Activated T-cell treated with anti-CD3 and anti-CD28 coated beads for 24 hours (primary cell): ENCODE results near the gene OR2V1.
A peak's percentile ranks its signal among the peaks of the same experiment; 100 is the strongest.
"Not testable (repeated sequence)": the region's sequence is repeated elsewhere in the genome, so short reads cannot be mapped to it uniquely, and the experiment has no call there.

Experiments used
- DNase-seq: peaks from one replicate; pipeline ENCODE4 v3.0.0-alpha.2; 2020; ENCODE audit warnings: low read depth

The OR2V1 gene

DNA sequence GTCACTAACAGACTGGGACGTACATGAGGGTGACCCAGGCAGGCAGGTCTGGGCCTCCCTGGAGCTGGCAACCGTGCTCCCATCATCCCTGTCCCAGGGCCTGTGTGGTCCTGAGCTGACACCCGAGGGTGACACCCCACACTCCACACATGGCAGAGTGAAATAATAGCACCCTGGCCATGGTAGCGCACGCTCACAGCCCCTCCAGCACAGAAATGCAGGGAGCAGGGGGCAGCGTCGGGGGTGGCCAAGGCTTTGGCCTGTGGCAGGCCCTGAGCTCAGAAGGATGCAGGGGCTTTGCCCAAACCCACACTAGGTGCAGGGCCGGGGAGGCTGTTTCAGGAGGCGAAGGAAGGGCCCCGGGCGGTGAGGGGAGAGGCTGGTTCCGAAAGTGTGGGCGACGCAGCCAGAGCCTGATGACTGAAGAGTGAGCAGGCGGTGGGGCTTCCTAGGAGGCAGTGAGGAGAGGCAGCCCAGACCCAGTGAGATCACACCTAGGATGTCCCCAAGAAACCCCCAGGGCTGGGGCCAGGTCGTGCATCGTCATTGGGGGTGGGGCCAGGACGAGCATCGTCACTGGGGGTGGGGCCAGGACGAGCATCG is 29.3 kb upstream of the OR2V1 start:
- peak; percentile 76 for DNase-seq

DNA sequence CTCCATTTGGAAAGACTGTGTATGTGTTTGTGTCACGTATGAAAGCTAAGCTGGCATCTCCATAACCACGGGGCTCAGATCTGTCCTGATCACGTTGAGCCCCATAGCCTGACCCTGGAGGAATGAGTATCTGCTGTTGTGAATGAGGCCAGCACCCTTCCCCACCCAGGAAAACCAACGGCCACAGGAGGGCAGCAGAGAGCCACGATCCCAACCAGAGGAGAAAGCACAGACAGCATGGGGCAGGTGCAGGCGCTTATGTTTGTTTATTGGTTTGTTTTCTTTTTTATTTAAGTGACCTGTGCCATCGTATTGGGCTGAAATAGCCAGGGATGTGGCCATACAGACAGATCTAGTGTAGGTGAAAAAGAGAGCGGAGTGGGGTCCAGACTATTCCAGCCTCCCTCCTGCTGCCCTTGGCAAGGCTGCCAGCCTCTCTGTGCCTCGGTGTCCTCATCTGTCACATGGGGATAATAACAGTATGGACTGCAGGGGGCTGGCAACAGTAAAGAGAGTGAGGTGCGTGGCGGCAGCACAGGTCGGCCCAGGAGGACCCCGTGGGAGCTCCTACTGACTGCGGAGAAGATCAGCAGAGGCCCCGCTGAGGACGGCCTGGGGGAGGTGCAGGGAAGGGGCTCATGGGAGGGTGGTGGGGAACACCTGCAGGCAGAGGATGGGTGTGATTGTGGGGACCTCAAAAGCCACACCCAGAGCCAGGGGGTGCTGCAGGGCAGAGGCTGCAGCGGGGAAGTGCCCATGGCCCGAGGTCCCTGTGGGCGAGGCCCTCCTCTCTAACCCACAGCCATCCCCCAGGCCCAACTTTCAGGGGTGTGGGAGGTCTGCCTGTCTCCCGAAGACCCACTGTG is 28.6 kb upstream of the OR2V1 start:
- peak; percentile 87 for DNase-seq

DNA sequence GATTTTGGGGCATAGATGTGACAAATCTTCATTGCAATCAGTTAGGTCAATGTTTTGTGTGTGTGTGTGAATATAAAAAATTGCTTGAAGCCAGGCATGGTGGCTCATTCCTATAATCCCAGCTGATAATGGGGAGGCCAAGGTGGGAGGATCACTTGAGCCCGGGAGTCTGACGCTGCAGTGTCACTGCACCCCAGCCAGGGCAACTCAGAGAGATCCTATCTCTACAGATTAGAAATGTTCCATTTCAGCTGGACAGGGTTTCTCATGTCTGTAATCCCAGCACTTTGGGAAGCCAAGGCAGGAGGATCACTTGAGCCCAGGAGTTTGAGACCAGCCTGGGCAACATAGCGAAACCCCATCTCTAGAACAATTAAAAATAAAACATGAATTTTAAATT is 27.9 kb upstream of the OR2V1 start:
- no peak for DNase-seq

DNA sequence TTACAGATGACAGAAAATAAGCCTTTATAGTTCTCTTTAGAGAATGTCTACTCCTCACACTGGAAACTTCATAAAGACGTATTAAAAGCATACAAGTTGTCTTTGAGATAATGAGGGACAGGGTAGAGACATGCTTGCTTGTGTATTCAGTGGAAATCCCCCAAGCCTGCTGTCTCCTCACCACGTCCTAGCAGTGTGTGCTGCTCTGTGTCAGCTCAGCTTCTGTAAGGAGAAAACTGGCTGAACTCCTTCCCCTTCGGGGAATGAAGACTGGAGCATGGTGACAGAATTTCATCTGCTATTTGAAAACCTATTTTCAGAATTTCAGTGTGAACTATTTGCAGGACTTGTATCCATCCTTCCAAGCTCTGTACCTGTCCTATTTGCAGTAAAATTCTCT is 25.8 kb upstream of the OR2V1 start:
- DNase-seq: no peak

DNA sequence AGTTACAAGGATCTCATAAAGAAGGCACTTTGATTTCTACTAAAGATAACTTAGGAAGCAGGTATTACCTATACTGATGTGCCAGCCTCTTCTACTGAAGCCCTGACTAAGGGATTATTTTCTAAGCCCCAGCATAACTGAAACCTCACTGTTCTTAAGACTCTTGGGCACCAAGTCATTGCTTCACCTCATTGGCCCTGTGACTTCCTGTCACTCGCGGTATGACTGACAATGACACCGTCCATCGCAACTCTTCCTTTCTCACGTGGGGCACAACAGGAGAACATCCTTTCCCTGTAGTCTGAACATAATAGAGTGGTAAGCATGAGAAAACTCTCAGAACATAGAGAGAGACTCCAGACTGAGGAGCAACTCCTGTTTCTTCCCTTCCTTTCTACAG is 22.8 kb upstream of the OR2V1 start:
- no peak for DNase-seq

DNA sequence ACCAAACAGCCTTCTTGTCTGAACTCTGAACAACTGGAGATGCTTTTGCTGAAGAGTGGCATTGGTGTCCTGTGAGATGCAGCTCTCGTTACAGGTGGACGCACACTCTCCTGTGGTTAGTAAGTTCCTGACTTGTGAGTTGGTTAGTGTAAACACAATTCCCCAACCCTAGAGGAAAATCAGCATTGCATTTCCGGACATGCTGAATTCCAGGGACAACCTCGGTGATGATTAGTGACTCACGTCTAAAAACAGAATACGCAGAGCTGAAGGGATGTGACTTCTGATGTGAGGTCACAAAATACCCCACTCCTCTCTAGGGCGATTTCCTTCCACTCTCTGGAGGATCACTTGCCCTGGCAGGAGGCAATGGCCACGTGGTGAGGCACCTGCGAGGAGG is 21.4 kb upstream of the OR2V1 start:
- no peak for DNase-seq

DNA sequence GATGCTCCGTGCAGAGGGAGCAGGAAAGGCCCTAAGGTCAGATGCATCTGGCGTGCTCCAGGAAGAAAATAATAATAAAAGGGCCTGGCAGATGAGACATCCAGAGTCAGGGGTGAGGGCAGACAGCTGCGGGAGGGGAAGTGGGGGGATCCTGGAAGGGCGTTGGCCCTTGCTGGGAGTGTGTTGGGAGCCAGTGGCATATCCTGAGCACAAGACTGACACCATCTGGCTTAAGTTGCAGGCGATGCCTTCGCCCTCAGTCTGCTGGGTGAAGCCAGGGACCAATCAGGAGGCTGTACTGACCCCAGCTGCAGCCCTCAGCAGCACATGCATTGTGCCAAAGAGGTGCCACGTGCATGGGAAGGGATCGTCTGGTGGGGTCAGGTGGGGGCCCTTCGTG is 20.2 kb upstream of the OR2V1 start:
- no peak for DNase-seq

DNA sequence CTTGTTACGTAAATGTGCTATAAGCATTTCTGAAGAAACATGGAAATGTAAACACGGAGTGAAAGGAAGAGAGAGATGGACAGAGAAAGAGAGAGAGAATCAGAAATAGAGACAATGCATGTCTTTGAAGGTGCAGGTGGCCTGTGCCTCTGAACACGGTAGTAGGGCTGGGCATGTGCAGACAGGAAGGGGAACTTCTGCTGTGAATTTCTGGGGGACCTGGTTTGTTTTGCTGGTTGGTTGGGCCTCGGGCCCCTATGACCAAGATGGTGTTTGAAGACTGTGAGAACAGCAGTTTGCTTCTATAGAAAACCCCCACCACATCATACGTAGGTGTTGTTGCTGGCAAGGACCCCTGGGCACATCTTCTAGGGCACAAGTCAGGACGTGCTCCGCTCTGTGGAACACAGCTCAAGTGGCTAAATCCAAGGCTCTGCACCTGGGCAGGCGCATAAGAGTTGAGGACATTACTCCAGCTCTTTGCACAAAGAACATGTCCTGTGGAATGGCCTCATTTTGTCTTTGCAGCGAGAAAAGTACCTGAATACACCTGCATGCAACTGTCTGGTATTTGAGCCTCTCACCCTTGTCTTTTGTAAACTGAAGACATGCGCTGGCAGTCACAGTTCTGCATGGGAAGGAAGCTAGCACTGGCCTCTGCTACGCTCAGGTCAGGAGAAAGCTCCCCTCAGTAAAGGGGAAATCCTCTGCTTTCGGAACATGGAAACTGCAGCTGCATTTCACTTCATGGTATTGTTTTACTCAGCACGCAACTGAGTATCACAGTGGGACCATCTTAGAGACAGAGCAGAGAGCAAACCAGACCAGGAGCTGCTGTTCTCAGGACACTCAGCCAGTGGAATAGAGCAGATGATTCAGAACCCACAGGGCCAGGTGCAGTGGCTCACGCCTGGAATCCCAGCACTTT is 19.1 kb upstream of the OR2V1 start:
- DNase-seq: no peak

DNA sequence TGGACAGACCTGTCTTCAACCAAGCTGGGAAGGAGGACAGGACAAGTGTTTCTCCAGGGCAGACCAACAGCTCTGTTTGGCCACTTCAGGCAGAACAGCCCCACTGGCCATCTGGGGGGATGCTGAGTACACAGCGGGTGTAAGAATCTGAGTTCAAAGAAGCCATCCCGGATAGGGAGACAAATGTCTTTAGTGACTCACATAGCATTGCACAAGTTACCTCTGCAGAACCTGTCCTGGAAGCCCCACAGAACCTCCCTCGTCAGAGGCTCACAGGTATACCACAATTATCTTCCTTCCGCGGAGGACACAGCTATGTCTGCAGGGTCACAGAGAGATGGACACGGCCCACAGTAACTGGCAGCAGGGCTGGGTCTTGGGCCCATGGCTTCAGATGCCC is 18.4 kb upstream of the OR2V1 start:
- DNase-seq: no peak

DNA sequence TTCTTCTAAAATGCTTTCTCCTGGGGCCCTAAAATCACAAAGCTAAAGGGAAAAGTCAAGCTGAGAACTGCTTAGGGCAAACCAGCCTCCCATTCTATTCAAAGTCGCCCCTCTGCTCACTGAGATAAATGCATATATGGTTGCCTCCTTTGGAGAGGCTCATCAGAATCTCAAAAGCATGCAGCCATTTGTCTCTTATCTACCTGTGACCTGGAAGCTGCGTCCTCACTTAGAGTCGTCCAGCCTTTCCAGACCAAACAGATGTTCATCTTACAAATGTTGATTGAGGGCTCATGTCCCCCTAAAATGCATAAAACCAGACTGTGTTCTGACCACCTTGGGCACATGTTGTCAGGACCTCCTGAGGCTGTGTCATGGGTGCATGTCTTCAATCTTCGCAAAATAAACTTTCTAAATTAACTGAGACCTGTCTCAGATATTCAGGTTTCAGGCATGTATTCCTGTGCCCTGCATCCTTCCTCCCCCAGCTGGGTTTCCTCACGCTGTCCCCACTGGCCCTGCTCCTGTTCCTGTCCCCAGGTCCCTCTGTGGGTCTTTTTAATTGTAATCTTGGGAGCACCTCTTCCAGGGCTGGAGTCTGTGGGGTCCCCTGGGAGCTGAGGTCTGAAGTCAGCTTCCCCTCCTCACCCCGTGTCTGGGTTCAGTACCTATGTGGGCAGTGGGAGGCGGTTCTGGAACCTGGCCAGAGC is 16.1 kb upstream of the OR2V1 start, which contains the start of gene OR2V2:
Gene OR2V2, plus strand, starts transcription at position 660 of the 710 bp plus-strand sequence. CDS start 7,357 bp downstream, outside the sequence.
- not testable (repeated sequence) for DNase-seq

DNA sequence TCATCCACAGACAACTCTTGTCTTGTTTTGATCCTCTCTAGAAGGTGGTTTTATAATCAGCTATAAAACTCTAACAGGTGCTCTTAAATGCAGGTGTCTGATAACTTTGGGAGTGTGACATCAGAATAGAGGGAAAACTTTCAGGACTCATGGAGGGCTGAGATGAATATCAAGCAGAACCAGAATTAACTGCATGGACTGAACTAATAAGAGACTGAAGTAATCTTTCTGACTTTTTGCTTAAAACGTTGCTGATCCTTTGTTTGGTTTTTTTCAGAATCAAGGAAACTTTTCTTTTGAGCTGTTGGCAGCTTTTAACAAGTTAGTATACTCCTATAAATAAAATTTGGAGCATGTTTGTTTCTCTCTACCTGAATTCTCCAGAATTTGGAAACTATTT is 14.2 kb upstream of the OR2V1 start:
- DNase-seq: no peak

DNA sequence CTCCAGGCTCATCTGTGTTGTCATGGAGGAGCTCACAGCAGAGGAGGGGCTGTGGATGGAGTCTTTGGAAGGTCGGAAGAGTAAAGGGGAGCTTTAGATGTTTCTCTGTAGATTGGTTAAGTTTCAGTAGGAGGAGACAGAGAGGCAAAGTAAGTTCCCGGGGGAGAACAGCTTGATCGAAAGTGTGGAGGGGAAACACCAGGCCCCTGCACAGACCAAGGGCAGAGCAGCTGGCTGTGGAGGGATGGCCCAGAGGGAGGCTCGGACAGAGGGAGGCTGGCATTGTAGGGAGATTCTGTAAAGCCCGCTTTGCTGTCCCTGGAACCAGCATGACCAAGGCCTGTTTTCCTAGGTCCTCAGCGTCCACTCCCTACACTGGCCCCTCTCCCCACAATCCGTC is 11.1 kb upstream of the OR2V1 start:
- DNase-seq: no peak

DNA sequence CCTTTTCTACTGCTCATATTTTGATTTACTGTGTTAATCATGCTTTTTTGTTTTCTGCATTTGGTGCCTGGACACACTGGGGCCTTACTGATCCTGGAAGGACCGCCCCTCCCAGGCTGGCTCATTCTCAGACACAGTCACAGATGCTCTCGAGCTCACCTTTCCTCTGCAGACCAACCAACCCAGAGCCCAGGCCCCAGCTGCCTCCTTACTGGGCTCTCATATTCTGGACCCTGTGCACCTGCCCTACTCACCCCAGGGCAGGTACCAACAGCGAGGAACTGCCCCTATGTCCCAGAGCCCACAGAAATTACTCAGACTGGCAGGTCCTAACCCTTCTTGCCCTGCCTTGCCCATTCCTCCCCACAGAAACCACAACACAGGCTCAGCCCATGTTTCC is 9.8 kb upstream of the OR2V1 start:
- DNase-seq: no peak

DNA sequence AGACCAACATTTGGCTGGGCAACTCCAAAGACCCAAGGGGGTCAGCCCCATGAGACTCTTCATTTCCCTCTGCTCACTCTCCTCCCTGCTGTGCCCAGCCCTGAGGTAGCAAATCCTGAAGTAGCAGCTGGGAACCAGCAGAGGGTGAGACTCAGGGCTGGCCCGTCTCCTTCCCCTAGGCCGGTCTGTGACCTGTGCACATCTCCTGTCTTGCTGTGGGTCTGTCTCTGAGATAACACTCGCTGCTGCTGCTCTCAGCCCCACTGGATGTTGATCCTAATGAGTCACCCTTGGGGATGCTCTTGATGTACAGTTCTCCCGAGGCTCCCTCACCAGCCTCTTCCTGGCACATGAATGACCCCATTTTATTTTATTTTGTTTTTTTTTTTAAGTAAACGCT is 7.3 kb upstream of the OR2V1 start:
- DNase-seq: no peak

DNA sequence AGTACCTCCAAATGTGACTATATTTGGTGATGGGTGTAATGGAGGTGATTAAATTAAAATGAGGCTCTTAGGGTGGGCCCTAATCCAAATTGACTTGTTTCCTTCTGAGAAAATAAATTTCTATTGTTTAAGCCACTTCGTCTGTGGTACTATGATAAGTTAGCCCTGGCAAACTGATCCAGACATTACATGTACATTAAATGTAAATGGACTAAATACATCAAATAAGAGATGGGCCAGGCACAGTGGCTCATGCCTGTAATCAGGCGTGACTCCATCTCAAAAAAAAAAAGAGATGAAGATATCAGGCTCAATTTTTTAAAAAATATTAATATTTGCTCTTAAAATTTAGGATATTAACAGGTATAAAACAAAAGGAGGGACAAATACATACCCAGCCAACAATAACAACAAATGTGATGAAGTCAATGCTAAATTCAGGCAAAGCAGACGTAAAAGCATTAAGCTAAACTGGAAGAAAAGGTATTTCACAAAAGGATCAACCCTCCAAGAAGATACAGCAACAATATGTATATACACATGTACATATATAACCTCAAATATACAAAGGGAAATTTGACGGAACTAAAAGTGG is 5.5 kb upstream of the OR2V1 start:
- DNase-seq: no peak

DNA sequence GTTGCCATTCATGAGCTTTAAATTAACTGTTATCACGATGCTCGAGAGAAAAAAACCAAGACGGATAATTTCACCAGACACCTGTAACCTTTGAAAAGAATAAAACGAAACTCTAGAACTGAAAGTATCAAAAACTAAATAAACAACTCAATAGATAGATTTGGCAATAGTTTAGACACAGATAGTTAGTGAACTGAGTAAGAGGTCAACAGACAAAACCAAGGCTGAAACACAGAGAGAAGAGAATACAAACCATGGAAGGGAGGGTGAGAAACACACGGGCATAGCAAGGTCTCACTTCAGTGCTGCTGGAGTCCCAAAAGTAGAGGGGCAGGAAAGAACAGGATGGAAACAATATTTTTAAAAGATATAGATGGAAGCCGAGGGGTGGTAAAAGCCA is 3.3 kb upstream of the OR2V1 start:
- no peak for DNase-seq

DNA sequence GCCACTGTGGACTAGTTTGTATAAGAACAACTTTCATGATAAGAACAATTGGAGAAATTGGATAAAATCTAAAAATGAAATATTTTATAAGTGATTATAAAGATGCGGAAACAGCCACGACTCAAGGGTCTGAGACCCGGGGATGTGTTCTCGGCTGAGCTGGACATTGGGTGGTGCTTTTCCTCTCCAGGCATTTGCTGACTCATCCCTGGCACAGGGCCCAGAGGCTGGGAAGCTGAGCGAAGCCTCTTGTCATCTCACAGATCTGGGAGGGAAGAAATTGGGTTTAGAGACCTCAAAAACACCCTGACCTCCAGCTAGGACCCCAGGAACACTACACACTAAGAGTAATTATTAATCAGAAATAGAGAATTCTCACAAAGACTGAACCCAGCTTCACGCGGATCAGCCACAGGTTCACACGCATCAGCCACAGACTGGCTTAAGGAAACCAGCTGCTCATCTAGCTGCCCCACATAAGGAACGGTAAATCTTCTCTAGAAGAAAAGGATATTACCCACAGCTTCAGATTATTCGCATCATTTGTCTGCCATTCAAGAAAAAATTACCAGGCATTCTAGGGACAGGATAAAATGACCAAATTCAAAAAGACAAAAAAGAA is 2.8 kb upstream of the OR2V1 start:
- DNase-seq: no peak

DNA sequence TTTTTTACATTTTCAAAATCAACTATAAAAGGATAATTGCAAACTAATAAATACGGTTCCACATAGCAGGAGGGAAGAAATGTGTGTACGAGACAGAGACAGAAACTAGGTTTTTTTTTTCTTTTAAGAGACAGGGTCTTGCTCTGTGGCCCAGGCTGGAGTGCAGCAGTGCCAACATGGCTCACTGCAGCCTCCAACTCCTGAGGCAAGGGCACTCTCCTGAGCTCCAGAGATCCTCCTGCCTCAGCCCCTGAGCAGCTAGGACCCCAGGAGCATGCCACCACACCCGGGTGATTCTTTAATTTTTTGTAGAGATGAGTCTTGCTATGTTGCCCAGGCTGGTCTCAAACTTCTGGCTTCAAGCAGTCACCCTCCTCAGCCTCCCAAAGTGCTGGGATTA is 2.1 kb upstream of the OR2V1 start:
- no peak for DNase-seq

DNA sequence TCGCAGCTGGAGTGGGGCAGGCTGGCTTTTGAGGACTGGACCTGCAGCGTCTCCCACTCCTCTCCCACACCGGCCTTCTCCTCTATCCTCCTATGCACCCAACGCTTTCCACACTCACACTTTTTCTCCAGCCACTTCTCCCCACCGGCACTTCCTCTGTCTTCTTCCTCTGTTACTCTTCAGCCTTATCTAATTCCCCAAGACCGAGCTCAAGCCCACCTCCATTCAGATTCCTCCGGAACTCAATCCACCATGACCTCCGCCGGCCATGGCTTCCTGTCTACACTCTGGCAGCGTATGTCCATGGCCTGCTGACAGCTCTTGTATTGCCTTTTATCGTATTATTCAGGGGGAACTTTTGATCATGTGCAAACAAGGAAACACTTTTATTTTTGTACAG is 545 bp upstream of the OR2V1 start:
- DNase-seq: no peak

DNA sequence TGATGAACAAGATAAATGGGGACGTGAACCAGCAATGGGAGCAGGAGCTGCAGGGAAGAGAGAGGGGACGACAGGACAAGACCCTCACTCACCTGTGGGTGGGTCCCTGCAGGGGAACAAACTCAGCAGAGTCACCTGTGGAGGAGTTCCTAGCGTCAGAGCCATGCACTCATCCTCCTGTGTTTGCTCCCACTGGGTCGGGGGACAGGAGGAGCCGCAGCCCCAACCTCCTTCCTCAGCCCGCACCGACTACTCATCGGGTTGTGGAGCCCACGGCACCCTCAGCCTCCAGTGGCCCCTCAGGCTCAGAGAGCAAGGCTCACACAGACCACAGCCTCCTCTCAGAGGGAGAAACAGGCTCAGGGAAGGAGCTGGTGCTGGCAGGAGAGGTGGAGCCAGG is 888 bp downstream of the OR2V1 start:
- not testable (repeated sequence) for DNase-seq

DNA sequence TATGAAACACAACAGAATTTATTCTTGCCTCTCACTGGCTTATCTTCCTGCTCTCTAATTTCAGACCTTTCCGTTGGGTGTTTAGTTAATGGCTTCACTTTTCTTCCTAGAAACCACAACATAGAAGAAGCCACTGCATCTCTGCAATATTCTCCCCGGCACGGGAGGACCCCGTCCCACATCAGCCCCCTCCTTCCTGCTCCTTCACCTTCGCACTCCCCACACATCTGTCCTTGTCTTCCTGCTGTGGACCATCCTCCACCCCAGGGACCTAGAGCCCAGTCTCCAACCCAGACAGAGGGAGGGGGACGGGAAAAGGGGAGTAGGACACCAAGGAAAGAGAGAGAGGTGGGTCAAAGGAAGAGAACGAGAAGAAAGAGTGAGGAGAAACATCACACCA is 1.4 kb downstream of the OR2V1 start:
- no peak for DNase-seq
